HepG2 (cell line): Measurements from ENCODE around the gene TMEM33.
A peak's percentile ranks its signal among the peaks of the same experiment; 100 is the strongest.

Experiments used
- BRCA1 ChIP-seq: sonication (generic); formaldehyde crosslinking; IDR thresholded peaks from 2 replicates; pipeline ENCODE4 v1.4.0; 2020; ENCODE audit warnings: missing genetic modification reagents
- CTCF ChIP-seq: sonication (generic); formaldehyde crosslinking; IDR thresholded peaks from 2 replicates; pipeline ENCODE4 v1.5.0; 2020; ENCODE audit warnings: mild to moderate bottlenecking, missing genetic modification reagents, moderate library complexity
- NFIC ChIP-seq: IDR thresholded peaks from 2 replicates; pipeline ENCODE4 v1.6.1; 2012; ENCODE audit warnings: mild to moderate bottlenecking, low read length, inconsistent platforms
- POLR2G ChIP-seq: fragments of 200-400 bp; formaldehyde crosslinking; IDR thresholded peaks from 2 replicates; pipeline ENCODE4 v1.6.1; 2018; ENCODE audit warnings: mild to moderate bottlenecking, low read depth, low read length, moderate library complexity
- ZNF207 ChIP-seq: fragments of 450-650 bp; IDR thresholded peaks from 2 replicates; pipeline ENCODE4 v1.6.1; 2016; ENCODE audit warnings: antibody characterized with exemption, borderline replicate concordance
- ZNF234 ChIP-seq: sonication (generic); formaldehyde crosslinking; conservative IDR thresholded peaks from 2 replicates; pipeline ENCODE4 v1.5.1; 2020; ENCODE audit warnings: mild to moderate bottlenecking, missing genetic modification reagents
- ZNF644 ChIP-seq: IDR thresholded peaks from 2 replicates; pipeline ENCODE4 v1.6.1; 2016; ENCODE audit warnings: low read depth

DNA sequence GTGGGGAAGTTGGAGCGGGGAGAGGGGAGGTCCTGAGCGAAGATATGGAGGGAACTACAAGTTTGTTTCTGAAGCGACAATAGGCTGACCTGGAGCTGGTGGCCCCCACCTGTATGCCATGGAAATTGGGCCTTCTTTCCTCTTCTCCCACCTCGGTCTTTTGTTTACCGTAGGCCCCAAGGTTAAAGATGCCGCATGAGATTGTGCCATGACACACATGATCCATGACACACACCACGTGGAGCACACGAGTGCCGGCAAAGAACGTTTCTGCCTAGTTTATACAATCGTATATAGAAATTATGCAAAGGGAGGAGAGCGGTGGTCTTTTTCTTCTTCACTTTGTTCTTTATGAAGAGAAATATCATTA, 408 bp downstream of the TMEM33 start:
- TF ChIP-seq ZNF234 (CRISPR knock-in tag) (0 out of 2 replicates have a peak, but pooled peaks have one; percentile 25), ZNF207 (no peak), ZNF644 (no peak), CTCF (CRISPR knock-in tag) (no peak), POLR2G (no peak), NFIC (no peak), BRCA1 (CRISPR knock-in tag) (no peak)
